GM20000 (cell line): ENCODE measurements around the gene S100A1.

ENCODE experiments used
- DNase-seq: peaks from one replicate; pipeline ENCODE4 v3.0.0; 2012; ENCODE audit warnings: low spot score
- CTCF ChIP-seq: IDR thresholded peaks from 2 replicates; pipeline ENCODE4 v1.5.1; 2012; ENCODE audit warnings: mild to moderate bottlenecking, control low read depth; ENCODE audit errors: extremely low read depth, missing control alignments

S100A1 gene

GRCh38 chr1:153626477-153626903 lies 1.7 kb upstream of the S100A1 start:
- no peak for TF ChIP-seq CTCF
- no peak for DNase-seq

GRCh38 chr1:153626904-153627714 lies 1.1 kb upstream of the S100A1 start, which contains the start of gene S100A13:
TSS of gene S100A13 (minus strand) at chr1:153627505. CDS start at chr1:153626472, 1,033 bp downstream.
- DNase-seq = peak; percentile 67
- TF ChIP-seq CTCF = peak; percentile 10

GRCh38 chr1:153628638-153629342 lies 556 bp downstream of the S100A1 start:
- no peak for DNase-seq
- TF ChIP-seq CTCF = no peak

GRCh38 chr1:153629343-153629665 lies 1.1 kb downstream of the S100A1 start:
- no peak for TF ChIP-seq CTCF
- no peak for DNase-seq

- TF ChIP-seq CTCF = no peak
- DNase-seq = no peak
Measured at GRCh38 chr1:153629971-153630370, 1.7 kb downstream of the S100A1 start.

- no peak for DNase-seq
- no peak for TF ChIP-seq CTCF
Measured at GRCh38 chr1:153630384-153630783, 2.1 kb downstream of the S100A1 start.
